Measurements from ENCODE around the gene SRRM4. TPM values are rescaled to one million over a fixed set of nuclear protein-coding genes. Genes with fewer than 3 reads are reported as not detected.

SRRM4 gene
- total RNA-seq, 1 experiment from 2014 or later = 1.4 TPM

GRCh38 chr12:119100933-119101332, 119.6 kb downstream of the SRRM4 start:
- Histone ChIP-seq H2AFZ (ENCODE audit: low read length) (no peak overlapping the region), H2BK15ac (ENCODE audit: low read depth, low read length) (no peak overlapping the region), H4K8ac (replicated peaks; ENCODE audit: insufficient read length, low read depth, low read length) (no peak overlapping the region), H3K14ac (ENCODE audit: insufficient read depth, low read length) (no peak overlapping the region), H3K4me2 (ENCODE audit: insufficient read depth, insufficient read length, low read length) (no peak overlapping the region), H2AK5ac (ENCODE audit: insufficient read length, low read length) (no peak overlapping the region), H3K4ac (ENCODE audit: low read depth, low read length) (no peak overlapping the region), H4K5ac (ENCODE audit: insufficient read length, low read depth, low read length) (no peak overlapping the region), H3K9ac (ENCODE audit: extremely low read depth, insufficient read length, low read length) (no peak overlapping the region), H3K23me2 (ENCODE audit: insufficient read length, low read depth, low read length, poor library complexity, severe bottlenecking) (no peaks in the 10 kb centered on the region), H2BK20ac (ENCODE audit: low read depth, low read length, poor library complexity, severe bottlenecking) (no peak overlapping the region), H4K20me1 (ENCODE audit: control insufficient read depth, insufficient read depth, insufficient read length) (no peaks in the 10 kb centered on the region), H3T11ph (ENCODE audit: low read length) (no peak overlapping the region), H3K79me1 (ENCODE audit: insufficient read depth, low read depth, low read length, poor library complexity, severe bottlenecking) (no peaks in the 10 kb centered on the region), H3K56ac (ENCODE audit: insufficient read length, low read depth, low read length) (no peak overlapping the region), H2BK5ac (ENCODE audit: insufficient read length, low read length) (no peak overlapping the region), H3K9me3 (ENCODE audit: control insufficient read depth, low read depth, low read length) (no peaks in the 10 kb centered on the region), H2BK120ac (ENCODE audit: low read depth, low read length, poor library complexity, severe bottlenecking) (no peak overlapping the region), H3K79me2 (ENCODE audit: insufficient read depth, low read length) (no peaks in the 10 kb centered on the region), H2BK12ac (ENCODE audit: insufficient read length, low read depth, low read length) (no peak overlapping the region), H4K91ac (ENCODE audit: insufficient read length, low read depth, low read length) (no peak overlapping the region), H3K27ac (ENCODE audit: insufficient read length, low read depth, low read length) (no peak overlapping the region), H3K23ac (ENCODE audit: insufficient read length, low read depth, low read length) (no peak overlapping the region), H3K18ac (ENCODE audit: insufficient read length, low read depth, low read length) (no peak overlapping the region), H3K27me3 (ENCODE audit: insufficient read depth, low read length) (no peaks in the 10 kb centered on the region), H3K4me1 (ENCODE audit: insufficient read depth, low read length) (no peaks in the 10 kb centered on the region; the same call in 1 of the 2 replicates)
- DNase-seq = no peak
- Mint-ChIP-seq H3K36me3 (ENCODE audit: insufficient read depth in 1 of 3, low read depth in 3 of 3) (peaks cover 0 to 18% (median 15%) of the 10 kb centered on the region in 3 experiments; a peak in 5 of 7 replicates), H3K4me1 (peaks cover 8 to 15% of the 10 kb centered on the region in 2 experiments; a peak in 3 of 4 replicates), H3K9me3 (peaks cover 5 to 9% of the 10 kb centered on the region in 2 experiments), H3K27ac (no peak overlapping the region), H3K4me3 (no peak overlapping the region), H3K27me3 (ENCODE audit: low read depth) (peaks cover 4% of the 10 kb centered on the region)
- no peak for TF ChIP-seq CTCF (conservative IDR thresholded peaks at IDR 0.05)
- WGBS (ENCODE audit: extremely low coverage, insufficient read length, low lambda C conversion rate) = no CpG with 5 or more reads among the region's 3 CpGs

All from H9 (cell line).